ENCODE results near the gene USP2.

Gene USP2

GRCh38 chr11:119340335-119341221 is 40.9 kb downstream of the USP2 start, which contains the start of gene C1QTNF5:
Gene C1QTNF5 (minus strand): TSS chr11:119340883. CDS start chr11:119340397, 486 bp downstream.
- no peak for DNase-seq

GRCh38 chr11:119339589-119340334 is 41.7 kb downstream of the USP2 start:
- DNase-seq: no peak

GRCh38 chr11:119338965-119339588 is 42.4 kb downstream of the USP2 start:
- DNase-seq: no peak

- no peak for DNase-seq
Measured at GRCh38 chr11:119338318-119338890, 43.1 kb downstream of the USP2 start.

GRCh38 chr11:119337581-119338317 is 43.7 kb downstream of the USP2 start:
- no peak for DNase-seq

- DNase-seq: no peak
Measured at GRCh38 chr11:119336744-119337469, 44.6 kb downstream of the USP2 start.

- no peak for DNase-seq
Measured at GRCh38 chr11:119335655-119336543, 45.6 kb downstream of the USP2 start.

- no peak for DNase-seq
Measured at GRCh38 chr11:119335091-119335654, 46.3 kb downstream of the USP2 start.

GRCh38 chr11:119334174-119334930 is 47.1 kb downstream of the USP2 start, which contains the start of gene RNF26:
Gene RNF26 (plus strand): TSS chr11:119334527. CDS start chr11:119335123, 596 bp downstream.
- DNase-seq: peak; percentile 44

GRCh38 chr11:119332111-119332765 is 49.3 kb downstream of the USP2 start:
- no peak for DNase-seq

GRCh38 chr11:119330237-119330636 is 51.3 kb downstream of the USP2 start:
- DNase-seq: no peak

- no peak for DNase-seq
Measured at GRCh38 chr11:119329320-119329719, 52.2 kb downstream of the USP2 start.

GRCh38 chr11:119324189-119324588 is 57.3 kb downstream of the USP2 start:
- DNase-seq: no peak

GRCh38 chr11:119323532-119324033 is 57.9 kb downstream of the USP2 start:
- DNase-seq: no peak

GRCh38 chr11:119322921-119323531 is 58.5 kb downstream of the USP2 start:
- no peak for DNase-seq

GRCh38 chr11:119322360-119322739 is 59.1 kb downstream of the USP2 start:
- DNase-seq: no peak

GRCh38 chr11:119320776-119321524 is 60.5 kb downstream of the USP2 start:
- DNase-seq: peak; percentile 41
